GM21529 (cell line): Measurements from ENCODE around the gene VCAN.
A peak's percentile ranks its signal among the peaks of the same experiment; 100 is the strongest.

Source experiments
- ATAC-seq: cut with Tn5 transposase; IDR thresholded peaks from one replicate; pipeline ENCODE4 v1.9.1; 2021; ENCODE audit not compliant: unreplicated experiment

The VCAN gene

GRCh38 chr5:83467371-83468035 is 4.0 kb upstream of the VCAN start:
- ATAC-seq: no peak

- ATAC-seq: no peak
Measured at GRCh38 chr5:83469075-83469474, 2.5 kb upstream of the VCAN start.

- no peak for ATAC-seq
Measured at GRCh38 chr5:83470526-83471404, 779 bp upstream of the VCAN start.

- peak; percentile 0 for ATAC-seq
Measured at GRCh38 chr5:83472213-83472507, 616 bp downstream of the VCAN start.

GRCh38 chr5:83472508-83473345 is 1.2 kb downstream of the VCAN start:
- peak; percentile 36 for ATAC-seq

GRCh38 chr5:83473346-83474160 is 2.0 kb downstream of the VCAN start:
- ATAC-seq: peak; percentile 69

GRCh38 chr5:83474161-83474796 is 2.7 kb downstream of the VCAN start:
- ATAC-seq: peak; percentile 56

- no peak for ATAC-seq
Measured at GRCh38 chr5:83474991-83475390, 3.4 kb downstream of the VCAN start.

GRCh38 chr5:83475391-83475863 is 3.9 kb downstream of the VCAN start:
- ATAC-seq: no peak

- ATAC-seq: no peak
Measured at GRCh38 chr5:83475935-83476814, 4.6 kb downstream of the VCAN start.

GRCh38 chr5:83482961-83483360 is 11.4 kb downstream of the VCAN start:
- ATAC-seq: no peak

GRCh38 chr5:83484294-83484693 is 12.8 kb downstream of the VCAN start:
- no peak for ATAC-seq

GRCh38 chr5:83485842-83486241 is 14.3 kb downstream of the VCAN start:
- ATAC-seq: no peak

GRCh38 chr5:83487155-83487554 is 15.6 kb downstream of the VCAN start:
- no peak for ATAC-seq

- ATAC-seq: no peak
Measured at GRCh38 chr5:83488271-83488670, 16.7 kb downstream of the VCAN start.

- no peak for ATAC-seq
Measured at GRCh38 chr5:83488821-83489220, 17.3 kb downstream of the VCAN start.

GRCh38 chr5:83490203-83490602 is 18.7 kb downstream of the VCAN start:
- no peak for ATAC-seq

- ATAC-seq: no peak
Measured at GRCh38 chr5:83492331-83492730, 20.8 kb downstream of the VCAN start.

GRCh38 chr5:83493644-83494043 is 22.1 kb downstream of the VCAN start:
- ATAC-seq: no peak
